Neural progenitor cell (in vitro differentiated cells): ENCODE data around the gene TMEM243. TPM values are rescaled to one million over a fixed set of nuclear protein-coding genes. Genes with fewer than 3 reads are reported as not detected.

ENCODE experiments used
- DNase-seq: peaks from one replicate; pipeline ENCODE4 v3.0.0-alpha.2; 2016; ENCODE audit warnings: low spot score
- H2AFZ ChIP-seq: fragments of 200-600 bp; sonication (generic); replicated peaks from 2 replicates; pipeline ENCODE4 v1.6.1; 2016; ENCODE audit warnings: antibody characterized with exemption
- H3F3A ChIP-seq: fragments of 200-600 bp; sonication (generic); 2 replicates; pipeline ENCODE4 v1.6.1; 2016; ENCODE audit warnings: antibody characterized with exemption, low read depth
- H3K27ac ChIP-seq: fragments of 200-600 bp; sonication (generic); 2 replicates; pipeline ENCODE4 v1.5.1; 2016; ENCODE audit warnings: mild to moderate bottlenecking
- H3K27me3 ChIP-seq: fragments of 200-600 bp; sonication (generic); 2 replicates; pipeline ENCODE4 v1.6.1; 2016; ENCODE audit warnings: mild to moderate bottlenecking, moderate library complexity
- H3K36me3 ChIP-seq: fragments of 200-600 bp; sonication (generic); 2 replicates; pipeline ENCODE4 v1.5.1; 2016
- H3K4me1 ChIP-seq: fragments of 200-600 bp; sonication (generic); 2 replicates; pipeline ENCODE4 v1.6.1; 2016; ENCODE audit warnings: mixed run types
- H3K4me2 ChIP-seq: fragments of 200-600 bp; sonication (generic); 2 replicates; pipeline ENCODE4 v1.6.1; 2016
- H3K4me3 ChIP-seq: fragments of 200-600 bp; sonication (generic); 2 replicates; pipeline ENCODE4 v1.5.1; 2016
- H3K79me2 ChIP-seq: fragments of 200-600 bp; sonication (generic); 2 replicates; pipeline ENCODE4 v1.6.1; 2016; ENCODE audit warnings: low read depth
- H3K9ac ChIP-seq: fragments of 200-600 bp; sonication (generic); 2 replicates; pipeline ENCODE4 v1.6.1; 2016
- H3K9me3 ChIP-seq: fragments of 200-600 bp; sonication (generic); 2 replicates; pipeline ENCODE4 v1.5.1; 2016; ENCODE audit warnings: low read depth
- H4K20me1 ChIP-seq: fragments of 200-600 bp; sonication (generic); 2 replicates; pipeline ENCODE4 v1.6.1; 2016; ENCODE audit warnings: low read depth
- H3K27ac Mint-ChIP-seq: 3 replicates; pipeline ENCODE4 v1.8.0; 2021; ENCODE audit warnings: mixed read lengths
- H3K27me3 Mint-ChIP-seq: 2 replicates; pipeline ENCODE4 v1.8.0; 2022; ENCODE audit warnings: low read depth, mild to moderate bottlenecking, inconsistent platforms, moderate library complexity, mixed read lengths; ENCODE audit not compliant: insufficient read depth
- H3K36me3 Mint-ChIP-seq: 3 replicates; pipeline ENCODE4 v1.8.0; 2021; ENCODE audit warnings: mixed read lengths
- H3K4me1 Mint-ChIP-seq: 3 replicates; pipeline ENCODE4 v1.8.0; 2021; ENCODE audit warnings: mixed read lengths
- H3K4me3 Mint-ChIP-seq: 3 replicates; pipeline ENCODE4 v1.8.0; 2021; ENCODE audit warnings: mild to moderate bottlenecking, moderate library complexity, mixed read lengths
- H3K9me3 Mint-ChIP-seq: 3 replicates; pipeline ENCODE4 v1.8.0; 2020; ENCODE audit warnings: mixed read lengths
- CTCF ChIP-seq: fragments of 200-600 bp; sonication (generic); IDR thresholded peaks from 2 replicates; pipeline ENCODE4 v1.5.1; 2017; ENCODE audit warnings: antibody characterized with exemption, mild to moderate bottlenecking
- EZH2 ChIP-seq: fragments of 200-600 bp; sonication (generic); IDR thresholded peaks from 2 replicates; pipeline ENCODE4 v1.6.1; 2017; ENCODE audit warnings: antibody characterized with exemption, mild to moderate bottlenecking, moderate library complexity
- EZH2phosphoT487 ChIP-seq: fragments of 200-600 bp; sonication (generic); IDR thresholded peaks from 2 replicates; pipeline ENCODE4 v1.6.1; 2017; ENCODE audit warnings: antibody characterized with exemption
- total RNA-seq: library from RNA; depleted of rRNA; stranded (reverse); fragments of >200 nt; gene quantifications from 2 replicates; pipeline ENCODE4 v1.2.3, GENCODE V29; 2015; ENCODE audit warnings: low replicate concordance

Gene TMEM243
- total RNA-seq, 1 donor from 2014 or later = 30.6 TPM

GRCh38 chr7:87202705-87203104 lies 16.8 kb downstream of the TMEM243 start:
- Histone ChIP-seq H3K79me2 (peaks cover 36% of the 10 kb centered on the region), H3K27ac (peak overlapping the region; percentile 6), H3F3A (peaks cover 47% of the 10 kb centered on the region), H4K20me1 (no peaks in the 10 kb centered on the region), H3K9me3 (peaks cover 22% of the 10 kb centered on the region), H3K27me3 (no peaks in the 10 kb centered on the region), H3K4me1 (peaks cover 17% of the 10 kb centered on the region), H3K4me2 (no peak overlapping the region), H3K9ac (no peak overlapping the region), H2AFZ (no peak overlapping the region), H3K36me3 (peaks cover 17% of the 10 kb centered on the region), H3K4me3 (no peak overlapping the region)
- TF ChIP-seq EZH2 = no peak
- TF ChIP-seq CTCF = no peak
- no peak for TF ChIP-seq EZH2phosphoT487
- Mint-ChIP-seq H3K4me1 (no peaks in the 10 kb centered on the region), H3K27ac (no peak overlapping the region), H3K9me3 (peaks cover 39% of the 10 kb centered on the region), H3K36me3 (peaks cover 76% of the 10 kb centered on the region), H3K27me3 (peaks cover 4% of the 10 kb centered on the region), H3K4me3 (no peak overlapping the region)
- DNase-seq = no peak

GRCh38 chr7:87202208-87202607 lies 17.3 kb downstream of the TMEM243 start:
- no peak for DNase-seq
- Histone ChIP-seq H3K9ac (no peak overlapping the region), H3K4me1 (peaks cover 17% of the 10 kb centered on the region), H3K27me3 (no peaks in the 10 kb centered on the region), H2AFZ (no peak overlapping the region), H3K36me3 (peaks cover 17% of the 10 kb centered on the region), H3K79me2 (peaks cover 36% of the 10 kb centered on the region), H4K20me1 (no peaks in the 10 kb centered on the region), H3K27ac (peak overlapping the region; percentile 6), H3F3A (peaks cover 49% of the 10 kb centered on the region), H3K9me3 (peaks cover 22% of the 10 kb centered on the region), H3K4me3 (no peak overlapping the region), H3K4me2 (peak overlapping the region; percentile 27)
- H3K27me3 Mint-ChIP-seq = peaks cover 4% of the 10 kb centered on the region
- H3K4me1 Mint-ChIP-seq = no peaks in the 10 kb centered on the region
- H3K27ac Mint-ChIP-seq = no peak overlapping the region
- H3K9me3 Mint-ChIP-seq = peaks cover 37% of the 10 kb centered on the region
- TF ChIP-seq EZH2phosphoT487 = no peak
- TF ChIP-seq CTCF = no peak
- no peak for TF ChIP-seq EZH2
- no peak overlapping the region for H3K4me3 Mint-ChIP-seq
- H3K36me3 Mint-ChIP-seq = peaks cover 77% of the 10 kb centered on the region

GRCh38 chr7:87199700-87200450 lies 19.7 kb downstream of the TMEM243 start:
- H3K4me1 Mint-ChIP-seq = no peaks in the 10 kb centered on the region
- H3K36me3 Mint-ChIP-seq = peaks cover 79% of the 10 kb centered on the region
- no peak overlapping the region for H3K4me3 Mint-ChIP-seq
- Histone ChIP-seq H3K79me2 (peaks cover 22% of the 10 kb centered on the region), H3K27me3 (no peaks in the 10 kb centered on the region), H4K20me1 (no peaks in the 10 kb centered on the region), H3K9ac (no peak overlapping the region), H3K4me2 (no peak overlapping the region), H3K27ac (peak overlapping the region; percentile 41), H3K4me3 (no peak overlapping the region), H3K4me1 (peaks cover 17% of the 10 kb centered on the region), H3K36me3 (peaks cover 32% of the 10 kb centered on the region), H3F3A (peaks cover 65% of the 10 kb centered on the region), H3K9me3 (peaks cover 11% of the 10 kb centered on the region), H2AFZ (no peak overlapping the region)
- H3K27me3 Mint-ChIP-seq = peaks cover 4% of the 10 kb centered on the region
- no peak overlapping the region for H3K27ac Mint-ChIP-seq
- DNase-seq = no peak
- H3K9me3 Mint-ChIP-seq = peaks cover 23% of the 10 kb centered on the region
- TF ChIP-seq CTCF (no peak), EZH2 (no peak), EZH2phosphoT487 (no peak)
